Esophagus squamous epithelium (tissue), 4 donors: ENCODE measurements around the gene FTCDNL1.

Experiments used
- CTCF ChIP-seq, 6 experiments: fragments of 450-650 bp in 4 of 6; fragments of 200-600 bp in 2 of 6; sonication (generic) in 2 of 6; IDR thresholded peaks; one replicate each; pipeline ENCODE4 v1.5.1; 2016 to 2019; ENCODE audit warnings: antibody characterized with exemption in 6 of 6, mild to moderate bottlenecking in 4 of 6, moderate library complexity in 4 of 6
- POLR2A ChIP-seq, 4 donors: fragments of 450-650 bp; IDR thresholded peaks; one replicate each; pipeline ENCODE4 v1.6.1; 2017; ENCODE audit warnings: antibody characterized with exemption in 4 of 4, mild to moderate bottlenecking in 4 of 4, moderate library complexity in 3 of 4

- TF ChIP-seq POLR2A (IDR thresholded peaks at IDR 0.05) = no peak
- TF ChIP-seq CTCF (IDR thresholded peaks at IDR 0.05) = no peak
Observed at GRCh38 chr2:199855812-199856211, 4.8 kb upstream of the FTCDNL1 start.
